Hematopoietic multipotent progenitor cell treated with erythropoietin and hydrocortisone succinate and interleukin-3 and kit ligand, for 4 days (in vitro differentiated cells): Measurements from ENCODE around the gene NRP2.

Experiments used
- DNase-seq: peaks from one replicate; pipeline ENCODE4 v3.0.0-alpha.2; 2015

NRP2 gene

DNA sequence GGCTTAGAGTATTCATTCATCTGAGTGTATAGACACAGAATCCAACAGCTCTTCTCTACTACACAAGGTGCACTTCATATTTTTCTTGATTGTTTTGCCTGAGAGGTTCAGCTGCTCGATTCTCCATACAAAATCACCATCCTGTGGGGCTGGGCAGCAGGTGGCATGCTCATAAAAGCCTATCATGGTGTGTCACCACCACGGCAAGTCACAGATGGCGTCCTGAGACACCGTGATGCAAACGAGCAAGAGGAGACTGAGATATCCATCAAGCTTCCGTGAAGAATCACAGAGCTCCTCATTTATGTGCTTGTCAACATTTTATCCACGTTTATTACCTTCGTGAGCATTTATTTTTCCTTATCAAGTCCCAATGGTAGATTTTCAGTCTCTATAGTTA is 22.4 kb upstream of the NRP2 start:
- DNase-seq = no peak

DNA sequence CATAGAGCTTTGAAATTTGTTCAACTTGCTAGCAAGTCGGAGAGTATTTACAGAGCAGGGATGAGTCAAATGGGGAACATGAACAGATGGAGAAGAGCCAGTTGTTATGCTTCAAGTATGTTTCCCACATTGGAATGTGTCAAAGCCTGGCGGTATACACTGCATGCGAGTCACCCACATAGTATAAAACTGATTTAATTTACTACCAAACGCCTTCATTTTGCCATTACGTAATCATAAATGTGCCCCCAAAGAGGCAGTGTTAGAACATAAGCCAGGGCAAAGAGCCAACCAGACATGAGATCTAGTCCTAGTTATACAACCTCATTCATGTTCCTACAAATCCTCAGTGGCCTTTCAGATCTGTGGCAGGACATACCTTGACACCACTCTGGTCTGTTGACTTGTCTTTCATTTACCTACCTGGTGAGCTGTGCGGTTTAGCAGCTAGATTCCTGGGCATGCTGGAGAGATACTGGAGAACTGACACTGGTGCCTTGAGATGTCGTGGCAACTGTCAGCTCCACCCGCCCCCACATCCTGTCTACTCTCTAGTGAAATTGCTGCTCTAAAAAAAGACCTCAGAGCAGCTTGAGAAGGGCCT is 21.7 kb upstream of the NRP2 start:
- peak; percentile 49 for DNase-seq

DNA sequence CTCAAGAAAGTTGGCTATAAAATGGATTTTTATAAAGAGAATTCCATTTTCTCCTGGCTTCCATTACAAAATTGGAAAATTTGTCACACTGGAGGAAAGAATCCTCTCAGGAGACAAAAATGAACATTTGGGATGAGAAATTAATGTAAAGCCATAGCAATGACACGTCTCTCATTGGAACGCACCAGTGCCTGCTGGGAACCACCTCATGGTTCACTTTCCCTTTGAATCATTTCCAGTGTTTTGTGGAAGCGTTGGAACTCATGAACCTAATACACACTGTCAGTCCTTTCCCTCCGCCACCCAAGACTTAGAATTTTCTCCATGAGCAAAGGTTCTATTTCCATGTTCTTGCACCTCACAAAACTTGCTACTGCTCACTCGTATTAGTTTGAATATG is 21.0 kb upstream of the NRP2 start:
- no peak for DNase-seq

DNA sequence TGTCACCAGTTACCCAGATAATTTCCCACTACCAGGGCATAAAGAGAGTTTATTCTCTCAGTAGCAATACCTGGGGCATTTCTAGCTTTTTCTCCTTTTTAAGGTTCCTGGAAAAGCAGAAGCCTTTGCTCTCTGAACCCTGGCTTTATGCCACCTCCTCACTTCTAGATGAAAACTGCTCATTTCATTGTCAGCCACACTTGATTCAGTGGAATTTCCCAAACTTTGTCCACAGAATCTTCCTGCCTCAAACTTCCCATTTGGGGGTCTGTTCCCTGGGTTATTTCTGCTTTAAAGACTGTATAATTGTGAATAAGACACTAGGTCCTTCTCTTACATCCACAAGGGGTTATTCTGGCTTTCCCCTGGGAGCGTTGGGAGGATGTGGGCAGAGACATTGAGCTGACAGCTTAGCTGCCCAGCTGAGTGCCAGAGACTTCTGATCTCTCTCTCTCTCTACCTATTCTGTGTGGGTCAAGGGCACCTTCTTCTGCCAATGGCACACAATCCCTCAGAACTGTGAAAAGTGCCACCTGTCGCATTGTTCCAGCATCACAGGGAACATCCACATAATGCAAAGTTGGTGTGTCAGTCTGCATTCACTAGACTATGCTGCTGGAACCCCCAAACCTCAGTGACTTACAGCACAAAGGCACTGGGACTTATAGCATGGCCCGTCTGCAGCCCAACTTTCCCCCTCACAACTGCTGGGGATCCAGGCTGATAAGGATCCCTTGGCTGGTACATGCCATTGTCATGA is 19.9 kb upstream of the NRP2 start:
- DNase-seq = no peak

DNA sequence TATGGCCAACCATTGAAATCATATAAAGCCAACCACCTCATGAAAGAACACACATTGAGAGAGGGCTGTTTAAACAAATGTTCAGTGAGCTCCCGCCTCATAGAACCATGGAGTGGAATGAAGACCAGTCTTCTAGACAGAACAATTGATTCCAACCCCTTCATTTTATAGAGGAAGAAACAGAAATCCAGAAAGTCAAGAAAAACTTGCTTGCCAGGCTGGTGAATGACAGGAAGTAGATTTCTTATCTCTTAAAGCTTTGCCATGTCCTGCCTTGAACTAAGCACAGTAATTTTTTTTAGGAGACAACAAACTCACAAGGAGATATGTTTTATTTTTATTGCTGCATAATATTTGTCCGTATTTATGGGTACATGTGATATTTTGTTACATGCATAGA is 16.5 kb upstream of the NRP2 start:
- no peak for DNase-seq

DNA sequence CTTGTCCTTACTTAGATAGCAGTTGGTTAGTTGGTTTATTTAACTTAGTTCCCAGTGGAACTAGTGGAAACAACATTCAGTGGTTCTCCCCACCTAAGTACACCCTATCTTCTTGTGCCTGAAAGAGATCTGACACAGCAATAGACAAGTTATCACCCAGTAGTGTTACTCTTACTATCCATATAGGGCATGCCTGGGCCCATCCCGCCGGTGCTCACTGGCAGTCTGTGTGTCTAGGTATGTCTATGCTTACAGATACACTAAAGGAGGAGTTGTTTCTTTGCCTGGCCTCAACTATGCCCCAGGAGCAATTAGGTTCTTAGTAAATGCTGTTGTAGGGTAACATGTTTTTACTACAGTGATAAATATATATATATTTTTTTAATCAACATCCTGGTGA is 12.0 kb upstream of the NRP2 start:
- no peak for DNase-seq

DNA sequence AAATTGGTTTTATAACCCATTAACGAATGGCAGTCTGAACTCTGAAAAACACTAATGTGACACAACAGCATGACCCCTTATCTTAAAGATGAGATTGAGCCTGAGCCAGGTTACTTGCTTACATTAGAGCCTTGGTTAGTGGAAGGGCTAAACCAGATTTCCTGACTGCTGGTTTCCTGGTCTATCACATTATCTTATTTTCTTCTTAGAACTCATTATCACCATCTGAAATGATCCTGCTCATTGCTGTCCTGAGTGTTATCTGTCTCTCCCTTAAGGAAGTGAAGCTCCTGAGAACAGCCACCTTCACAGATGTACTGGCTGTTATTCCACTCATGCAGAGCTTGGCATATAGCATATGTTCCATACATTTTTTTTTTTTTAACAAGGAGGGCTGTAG is 9.0 kb upstream of the NRP2 start:
- DNase-seq = no peak

DNA sequence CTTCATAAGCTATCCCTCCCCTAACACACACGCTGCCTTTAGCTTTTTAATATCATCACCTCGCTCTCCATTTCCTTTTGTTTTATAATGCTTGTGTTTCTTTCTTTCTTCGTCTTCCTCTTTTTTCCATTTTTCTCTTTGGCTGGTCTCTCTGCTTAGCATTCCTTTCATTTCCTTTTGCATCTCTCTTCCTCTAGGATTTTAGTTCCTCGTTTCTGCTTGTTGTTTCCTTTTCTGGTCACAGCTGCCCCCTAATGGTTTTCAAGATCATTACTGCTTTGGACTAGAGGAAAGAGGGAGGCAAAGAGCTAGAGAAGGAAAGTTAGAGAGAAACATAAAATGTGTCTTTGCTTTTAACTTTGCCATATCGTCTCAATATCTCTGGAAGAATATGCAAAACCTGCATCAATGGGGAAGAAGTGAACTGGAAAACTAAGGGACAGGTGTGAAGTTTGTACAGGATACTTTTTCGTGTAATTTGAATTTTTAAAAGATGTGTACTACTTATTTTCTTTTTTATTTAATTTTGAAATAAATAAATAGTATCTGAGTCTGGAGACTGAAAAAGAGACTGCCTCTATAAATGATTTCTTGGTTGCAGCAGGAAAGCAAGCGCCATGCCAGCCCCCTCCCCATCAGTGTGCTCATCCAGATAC is 6.3 kb upstream of the NRP2 start:
- peak; percentile 65 for DNase-seq

DNA sequence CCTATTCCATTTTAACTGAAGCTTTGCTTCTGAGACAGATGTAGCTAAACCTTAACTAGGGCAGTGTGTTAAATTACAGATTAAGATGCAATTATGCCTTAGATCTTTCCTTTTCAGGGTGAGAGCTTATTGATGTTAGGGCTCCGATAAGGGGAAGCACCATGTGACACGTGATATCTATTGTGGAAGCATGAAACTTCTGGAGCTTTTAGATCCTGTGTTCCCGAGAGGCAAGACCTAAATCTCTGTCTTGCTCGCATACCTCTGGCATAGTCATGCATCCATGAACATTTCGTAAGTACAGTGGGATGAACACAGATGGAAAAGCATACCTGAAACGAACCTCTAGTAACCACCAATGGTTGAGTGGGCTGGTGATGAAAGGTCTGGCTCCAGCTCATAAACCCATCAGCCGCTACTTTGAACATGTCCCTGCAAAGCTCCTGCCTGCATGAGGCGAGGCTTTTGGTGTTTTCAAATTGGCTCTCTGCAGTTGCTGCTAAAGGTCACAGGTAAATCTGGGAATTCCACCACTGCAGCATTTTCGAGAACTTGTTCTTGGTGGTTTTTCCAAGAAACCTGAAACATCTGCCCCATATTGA is 3.7 kb upstream of the NRP2 start:
- DNase-seq = no peak

DNA sequence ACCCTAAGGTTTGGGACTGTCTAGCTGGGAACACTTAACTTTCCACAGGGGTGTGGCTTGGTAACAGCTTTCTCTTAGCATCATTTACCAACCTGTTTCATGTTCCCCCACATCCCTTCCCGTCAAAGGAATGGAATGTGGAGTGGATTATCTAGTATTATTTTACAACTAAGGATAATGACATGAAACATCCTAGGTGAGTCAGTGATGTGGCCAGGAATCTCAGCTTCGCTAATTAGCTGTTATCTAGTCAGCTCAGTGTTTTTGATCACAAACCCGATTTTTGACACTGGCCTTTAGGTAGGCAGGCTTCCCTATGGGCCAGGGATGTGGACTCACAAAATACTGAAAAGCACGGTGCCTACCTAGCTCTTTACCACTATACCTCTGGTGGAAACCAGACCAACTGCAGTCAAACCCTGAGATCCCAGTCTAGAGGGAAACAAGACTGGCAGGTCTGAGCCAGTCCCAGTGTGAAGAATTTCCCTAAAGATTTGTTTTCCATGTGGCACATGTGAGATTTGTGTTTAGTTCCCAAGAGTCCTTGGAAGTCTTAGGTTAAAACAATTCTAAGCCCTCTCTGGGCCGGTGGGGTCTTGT is 2.8 kb upstream of the NRP2 start:
- no peak for DNase-seq

DNA sequence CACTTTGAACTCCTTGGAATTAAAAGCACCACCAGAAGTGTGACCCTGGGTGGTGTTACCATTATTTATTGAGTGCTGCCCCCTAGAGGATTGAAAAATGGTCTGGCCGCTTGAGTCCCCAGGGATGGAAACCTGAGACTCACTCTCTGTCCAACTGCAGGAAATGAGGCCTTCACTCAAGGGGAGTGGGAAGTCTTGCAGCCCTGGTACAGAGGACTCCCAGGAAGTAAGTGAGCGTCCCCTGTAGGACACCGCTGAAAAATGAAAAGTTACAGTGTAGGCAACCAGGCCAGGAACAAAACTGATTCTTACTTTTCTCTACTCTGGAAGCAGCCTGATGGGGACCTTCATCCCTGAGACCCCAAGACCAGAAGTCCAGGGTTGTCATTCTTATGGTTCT is 2.2 kb upstream of the NRP2 start:
- DNase-seq = peak; percentile 84

DNA sequence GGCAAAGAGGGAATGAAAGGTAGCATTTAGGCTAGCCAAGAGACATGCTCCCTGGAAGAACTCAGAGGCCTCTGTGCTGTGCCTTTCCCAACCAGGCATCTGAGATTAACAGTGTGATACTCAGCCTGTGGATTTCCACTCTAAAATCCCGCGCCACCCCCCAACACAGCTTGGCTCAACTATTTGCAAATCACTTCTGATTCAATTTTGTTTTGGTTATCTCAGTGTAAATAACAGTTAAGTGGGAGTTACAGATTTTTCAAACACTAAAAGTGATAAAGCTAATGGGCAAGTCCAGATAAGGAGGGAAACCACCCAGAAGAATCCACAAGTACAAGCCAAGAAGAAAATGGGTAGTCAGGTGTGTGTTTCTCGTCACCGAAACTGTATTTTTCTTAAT is 1.4 kb upstream of the NRP2 start:
- no peak for DNase-seq

DNA sequence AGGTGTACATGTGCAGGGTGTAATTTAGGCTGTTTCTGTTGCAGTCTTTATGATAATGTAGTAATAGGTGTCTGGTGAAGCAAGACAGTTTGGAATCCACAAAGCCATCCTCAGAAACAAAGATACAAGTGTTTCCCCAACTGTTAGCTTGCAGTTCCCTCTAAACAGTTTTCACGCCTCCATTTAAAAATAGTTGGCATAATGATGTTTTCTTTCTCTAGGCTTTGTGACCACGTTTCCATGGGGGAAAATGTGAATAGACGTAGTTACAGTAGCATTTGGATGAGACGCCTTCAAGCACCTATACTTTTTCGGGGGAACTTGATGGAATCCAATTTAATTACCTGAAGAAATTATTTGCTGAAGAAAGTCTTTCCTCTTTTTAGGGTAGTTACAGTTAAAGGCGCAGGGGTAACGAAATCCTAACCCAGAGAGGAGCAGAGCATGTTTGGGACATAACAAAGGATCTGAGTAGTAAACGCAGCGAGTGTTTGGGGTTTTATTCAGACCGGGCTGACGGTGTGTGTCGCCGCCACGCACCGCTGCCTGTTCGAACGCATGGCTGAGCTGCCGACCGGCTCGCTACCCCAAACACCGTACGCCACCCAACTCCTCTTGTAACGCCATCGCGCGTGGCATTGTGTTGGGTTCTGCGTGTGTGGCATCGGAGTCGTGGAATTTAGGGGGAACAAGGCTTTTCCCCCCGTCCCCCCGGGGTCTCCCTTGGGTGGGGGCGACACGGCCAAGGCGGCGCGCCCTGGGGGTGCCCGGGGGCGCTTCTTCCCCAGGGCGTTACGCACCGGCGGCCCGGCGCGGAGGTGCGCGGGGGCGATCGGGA is 681 bp upstream of the NRP2 start:
- no peak for DNase-seq

DNA sequence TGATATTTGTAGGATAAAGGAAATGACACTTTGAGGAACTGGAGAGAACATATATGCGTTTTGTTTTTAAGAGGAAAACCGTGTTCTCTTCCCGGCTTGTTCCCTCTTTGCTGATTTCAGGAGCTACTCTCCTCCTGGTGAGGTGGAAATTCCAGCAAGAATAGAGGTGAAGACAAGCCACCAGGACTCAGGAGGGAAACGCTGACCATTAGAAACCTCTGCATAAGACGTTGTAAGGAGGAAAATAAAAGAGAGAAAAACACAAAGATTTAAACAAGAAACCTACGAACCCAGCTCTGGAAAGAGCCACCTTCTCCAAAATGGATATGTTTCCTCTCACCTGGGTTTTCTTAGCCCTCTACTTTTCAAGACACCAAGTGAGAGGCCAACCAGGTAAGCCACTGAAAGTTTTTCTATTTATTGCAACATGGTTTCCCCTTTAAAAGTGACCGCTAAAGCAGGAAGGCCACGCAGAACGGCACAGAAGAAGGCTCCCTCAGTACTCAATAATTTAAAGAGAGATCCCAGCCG is 735 bp downstream of the NRP2 start:
- no peak for DNase-seq

DNA sequence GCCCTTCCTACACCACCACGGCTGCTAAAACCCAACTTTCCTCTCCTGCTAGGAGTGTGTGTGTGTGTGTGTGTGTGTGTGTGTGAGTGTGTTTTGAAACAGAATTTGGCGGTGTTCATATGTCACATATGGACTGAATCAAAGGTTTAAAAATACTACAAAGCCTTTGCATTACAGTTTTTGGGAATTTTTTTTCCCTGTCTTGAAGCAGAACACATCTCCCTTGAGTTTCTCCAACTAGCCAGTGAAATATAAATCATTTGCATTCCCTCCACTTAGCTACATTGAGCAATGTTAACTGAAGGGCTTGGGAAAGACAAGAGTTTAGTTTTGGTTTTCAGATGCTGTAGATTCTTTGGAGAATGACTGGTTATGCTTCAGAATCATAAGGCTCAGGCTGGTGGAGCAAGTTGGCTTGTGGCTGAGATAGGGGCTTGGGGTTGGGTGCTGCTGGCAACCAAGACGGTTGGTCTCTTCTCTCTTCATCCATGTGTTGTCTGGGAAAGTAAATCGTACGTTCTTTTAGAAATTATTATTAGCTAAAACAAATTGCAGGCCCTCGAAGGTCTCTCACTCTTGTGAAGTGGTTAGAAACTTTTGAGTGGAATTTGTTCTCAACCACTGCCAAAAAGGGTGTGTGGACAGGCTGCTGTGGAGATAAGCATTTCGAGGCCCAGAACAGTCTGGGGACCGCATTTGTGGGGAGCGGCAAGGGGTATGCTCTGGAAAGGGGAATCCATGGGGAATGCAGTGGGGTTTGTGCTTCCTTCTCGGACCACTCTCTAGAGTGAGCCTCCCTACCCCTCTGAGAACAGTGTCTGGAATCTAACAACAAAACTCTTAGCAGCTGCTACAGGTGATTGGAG is 1.4 kb downstream of the NRP2 start:
- no peak for DNase-seq

DNA sequence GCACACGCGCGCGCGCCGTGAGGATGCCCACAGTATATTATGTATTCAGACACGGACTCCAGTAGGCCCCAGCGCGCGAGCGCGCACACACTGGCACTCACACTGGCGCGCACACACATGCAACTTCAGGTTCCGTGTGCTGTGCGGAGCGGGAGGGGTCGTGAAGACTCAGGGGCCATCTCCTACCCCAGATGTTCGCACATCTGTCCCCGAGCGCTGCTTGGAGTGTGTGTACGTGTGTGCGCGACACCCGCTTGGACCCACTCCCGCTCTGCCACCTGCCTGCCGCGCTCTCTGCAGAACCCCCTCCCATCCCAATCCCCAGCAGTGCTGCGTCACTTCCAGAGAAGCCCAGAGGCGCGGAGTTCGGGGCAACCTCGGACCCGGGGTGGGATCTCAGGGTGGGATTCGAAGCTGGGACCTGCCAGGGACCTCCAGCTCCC is 2.6 kb downstream of the NRP2 start:
- no peak for DNase-seq

DNA sequence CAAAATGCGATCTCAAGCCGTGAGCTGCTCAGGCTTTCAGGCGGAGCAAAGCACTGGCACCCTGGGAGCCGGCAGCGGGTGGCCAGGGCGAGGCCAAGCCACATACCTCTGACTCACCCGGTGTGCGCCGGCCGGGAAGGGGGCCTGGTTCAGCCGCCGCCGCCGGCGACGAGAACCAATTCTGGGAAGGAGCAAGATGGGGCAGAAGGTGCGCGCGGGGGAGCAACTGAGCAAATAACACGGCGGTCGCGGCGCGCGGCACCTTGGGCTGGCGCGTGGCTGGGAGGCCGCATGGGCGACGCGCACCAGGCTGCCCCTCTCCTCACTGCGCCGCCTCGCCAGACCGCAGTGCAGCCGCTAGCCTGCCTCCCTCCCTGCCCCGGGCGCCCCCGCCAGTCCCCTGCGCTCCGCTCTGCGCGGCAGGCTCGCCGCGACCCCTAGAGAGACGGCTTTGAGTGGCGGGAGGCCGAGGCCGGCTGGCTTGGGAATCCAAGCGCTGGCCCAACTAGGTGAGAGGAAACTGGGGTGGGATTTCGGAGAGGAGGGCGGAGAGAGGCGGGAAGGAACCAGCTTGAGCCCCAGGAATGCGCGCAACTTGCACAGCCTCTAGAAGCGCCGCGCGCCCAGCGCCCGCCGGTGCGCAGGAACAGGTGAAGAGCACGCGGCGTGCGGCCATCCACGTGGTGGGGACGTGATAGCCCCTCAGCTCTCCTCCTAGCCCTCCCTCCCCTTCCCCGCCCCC is 3.2 kb downstream of the NRP2 start:
- DNase-seq = peak; percentile 28

DNA sequence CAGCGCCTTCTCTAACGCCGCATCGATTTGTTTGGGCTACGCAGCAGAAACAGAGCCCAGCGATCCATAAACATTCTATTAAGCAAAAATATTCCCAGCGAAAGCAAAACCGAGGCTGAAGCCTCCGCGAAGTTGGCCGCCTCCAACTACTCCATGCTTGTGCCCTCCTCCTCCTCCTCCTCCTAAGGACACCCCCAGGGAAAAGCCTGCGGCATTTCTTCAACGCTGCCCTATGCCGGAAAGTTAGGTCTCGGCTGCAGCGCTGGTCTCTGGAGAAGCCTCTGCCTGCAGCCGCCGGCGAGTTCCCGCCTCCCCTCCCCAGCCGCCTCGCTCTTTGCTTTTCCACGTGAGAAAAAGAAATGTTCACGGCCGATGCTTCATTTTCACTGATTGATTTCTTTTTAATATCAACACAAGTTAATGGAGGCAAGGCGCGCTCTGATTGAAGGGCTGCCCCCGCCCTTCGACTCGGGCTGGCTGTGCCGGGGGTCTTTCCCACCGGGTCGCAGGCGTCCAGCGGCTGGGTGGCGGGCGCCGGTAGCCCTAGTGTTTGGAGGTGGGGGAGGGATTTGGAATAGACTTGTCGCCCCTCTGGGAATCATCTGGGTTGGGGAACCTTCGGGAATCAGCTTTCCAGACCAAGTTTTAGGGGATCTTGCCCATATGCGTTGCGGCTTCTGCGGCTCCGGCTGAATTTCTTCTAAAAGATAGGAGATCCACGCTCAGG is 3.9 kb downstream of the NRP2 start:
- peak; percentile 37 for DNase-seq

DNA sequence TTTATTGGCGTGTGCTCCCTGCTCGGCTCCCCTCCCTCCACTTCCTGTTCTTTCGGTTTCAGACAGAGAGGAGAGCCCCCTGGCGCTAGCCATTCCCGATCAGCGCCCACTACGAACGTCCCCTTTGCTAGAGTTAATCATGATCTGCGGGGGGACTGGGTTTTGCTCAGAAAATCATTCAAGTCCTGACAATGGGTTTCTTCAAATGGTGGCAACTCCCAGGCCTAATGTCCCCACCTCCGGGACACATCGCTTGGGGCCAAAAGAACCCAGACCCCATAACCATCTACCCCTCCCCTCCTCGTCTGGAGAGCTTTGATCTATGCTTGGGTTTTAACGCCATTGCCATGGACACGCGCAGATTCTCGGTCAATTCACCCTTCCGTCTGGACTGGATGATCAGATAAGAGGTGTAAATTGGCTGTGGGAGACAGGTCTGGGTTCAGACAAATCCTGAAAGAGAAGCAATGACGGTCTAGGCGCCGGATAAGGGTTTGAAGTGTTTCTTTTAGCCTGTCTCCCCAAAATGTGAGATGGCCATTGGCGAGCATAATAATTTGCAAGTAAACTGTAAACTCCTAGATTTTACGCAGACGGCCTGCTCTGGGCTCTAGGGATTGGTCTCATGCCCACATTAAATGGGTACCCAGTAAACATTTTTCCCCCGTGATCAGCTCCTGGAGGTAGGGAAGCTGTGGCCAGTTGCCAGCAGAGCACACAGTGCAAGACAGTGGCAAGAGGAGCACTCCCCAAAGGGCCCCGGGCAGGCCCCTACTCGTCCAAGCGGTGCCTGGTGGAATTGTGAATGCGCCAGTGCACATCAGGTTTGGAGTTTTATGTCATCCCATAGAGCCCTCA is 4.7 kb downstream of the NRP2 start:
- DNase-seq = no peak
